Activated CD4-positive, alpha-beta memory T cell treated with anti-CD3 and anti-CD28 coated beads for 36 hours (primary cell): ENCODE data around the gene HSD17B8. TPM values are rescaled to one million over a fixed set of nuclear protein-coding genes. Genes with fewer than 3 reads are reported as not detected.

Experiments
- CTCF ChIA-PET: fragments of 350-600 bp; sonication (Branson Sonifier 250); formaldehyde crosslinking; loops from one replicate; lab custom pipeline; 2021; ENCODE audit warnings: antibody characterized with exemption, inconsistent platforms; lab: Charles Lee
- POLR2A ChIA-PET: fragments of 350-600 bp; sonication (Branson Sonifier 250); formaldehyde crosslinking; loops from one replicate; lab custom pipeline; 2021; ENCODE audit warnings: antibody characterized with exemption; lab: Charles Lee
- DNase-seq: peaks from one replicate; pipeline ENCODE4 v3.0.0-alpha.2; 2020
- H3K27ac Mint-ChIP-seq: one replicate; pipeline ENCODE4 v1.8.0; 2021; ENCODE audit warnings: mixed read lengths
- H3K27me3 Mint-ChIP-seq: one replicate; pipeline ENCODE4 v1.8.0; 2021; ENCODE audit warnings: mixed read lengths
- H3K36me3 Mint-ChIP-seq: one replicate; pipeline ENCODE4 v1.8.0; 2021; ENCODE audit warnings: mixed read lengths
- H3K4me1 Mint-ChIP-seq: one replicate; pipeline ENCODE4 v1.8.0; 2021; ENCODE audit warnings: low read depth, mixed read lengths
- H3K4me3 Mint-ChIP-seq: one replicate; pipeline ENCODE4 v1.8.0; 2021; ENCODE audit warnings: mild to moderate bottlenecking, mixed read lengths
- H3K9me3 Mint-ChIP-seq: one replicate; pipeline ENCODE4 v1.8.0; 2021; ENCODE audit warnings: mixed read lengths
- intact Hi-C: fragments of 100-400 bp; cut with micrococcal nuclease; formaldehyde crosslinking; loops from one replicate; pipeline ENCODE4 v1.15.1; 2023
- total RNA-seq, 2 experiments: library from RNA; stranded (reverse); gene quantifications; one replicate each; pipeline ENCODE4 v1.2.3, GENCODE V29; 2021

Gene HSD17B8
- total RNA-seq, 2 experiments from 2014 or later = 35.3 to 36.1 TPM

DNA sequence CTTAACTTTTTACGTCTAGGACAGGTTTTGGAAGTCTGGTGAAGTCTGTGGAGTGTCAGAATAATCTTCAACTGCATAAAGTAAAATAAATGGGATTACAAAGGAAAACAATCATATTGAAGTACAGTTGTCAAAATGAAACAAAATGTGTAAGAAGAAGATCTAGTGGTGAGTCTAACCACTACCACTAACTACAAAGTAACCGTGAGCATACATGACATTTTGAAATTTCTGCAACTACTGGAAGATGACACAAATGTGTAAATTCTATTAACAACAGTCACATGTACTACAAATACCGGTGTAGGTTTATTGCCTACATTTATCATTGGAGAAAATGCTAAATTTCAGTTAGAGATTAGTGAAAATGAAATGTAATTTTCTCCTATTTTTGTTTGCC lies 37.5 kb downstream of the HSD17B8 start:
- peaks cover 9% of the 10 kb centered on the region for H3K4me1 Mint-ChIP-seq
- H3K4me3 Mint-ChIP-seq = no peak overlapping the region
- no peaks in the 10 kb centered on the region for H3K9me3 Mint-ChIP-seq
- CTCF ChIA-PET = interaction anchor here (1.7 kb wide), 1 partner anchor 81 kb away, joined by 5 read pairs; no protein-coding TSS in a partner anchor
- H3K27ac Mint-ChIP-seq = peak overlapping the region; percentile 1
- H3K27me3 Mint-ChIP-seq = peaks cover 7% of the 10 kb centered on the region
- intact Hi-C loops = loop anchor here (1.0 kb wide), 1 partner anchor 37 kb away; no protein-coding TSS in a partner anchor
- no peaks in the 10 kb centered on the region for H3K36me3 Mint-ChIP-seq
- POLR2A ChIA-PET = no interaction called here
- no peak for DNase-seq

DNA sequence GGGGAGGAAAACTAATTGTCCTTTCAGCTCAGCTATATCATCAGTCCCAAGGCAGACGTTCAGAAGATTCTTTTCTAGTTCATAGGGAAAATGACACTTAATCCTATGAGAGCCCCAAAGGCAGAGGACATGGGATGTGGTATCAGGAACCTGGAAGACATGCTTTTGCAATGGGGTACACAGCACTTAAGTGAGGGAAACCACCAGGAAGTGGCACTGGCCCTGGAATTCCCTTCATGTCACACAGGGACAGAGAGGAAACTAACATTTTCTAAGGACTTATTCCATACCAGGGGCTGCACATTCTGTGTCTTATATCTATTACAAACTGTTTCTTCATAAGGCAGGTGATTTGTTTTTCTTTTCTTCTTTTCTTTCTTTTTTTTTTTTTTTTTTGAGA lies 39.0 kb downstream of the HSD17B8 start:
- H3K4me1 Mint-ChIP-seq = peaks cover 14% of the 10 kb centered on the region
- ChIA-PET POLR2A (interaction anchor here (0.7 kb wide), 1 partner anchor 46 kb away, joined by 4 read pairs; no protein-coding TSS in a partner anchor), CTCF (no interaction called here)
- H3K27ac Mint-ChIP-seq = no peak overlapping the region
- intact Hi-C loops = no loop called here
- peaks cover 7% of the 10 kb centered on the region for H3K27me3 Mint-ChIP-seq
- H3K9me3 Mint-ChIP-seq = no peaks in the 10 kb centered on the region
- no peaks in the 10 kb centered on the region for H3K36me3 Mint-ChIP-seq
- no peak for DNase-seq
- no peak overlapping the region for H3K4me3 Mint-ChIP-seq

DNA sequence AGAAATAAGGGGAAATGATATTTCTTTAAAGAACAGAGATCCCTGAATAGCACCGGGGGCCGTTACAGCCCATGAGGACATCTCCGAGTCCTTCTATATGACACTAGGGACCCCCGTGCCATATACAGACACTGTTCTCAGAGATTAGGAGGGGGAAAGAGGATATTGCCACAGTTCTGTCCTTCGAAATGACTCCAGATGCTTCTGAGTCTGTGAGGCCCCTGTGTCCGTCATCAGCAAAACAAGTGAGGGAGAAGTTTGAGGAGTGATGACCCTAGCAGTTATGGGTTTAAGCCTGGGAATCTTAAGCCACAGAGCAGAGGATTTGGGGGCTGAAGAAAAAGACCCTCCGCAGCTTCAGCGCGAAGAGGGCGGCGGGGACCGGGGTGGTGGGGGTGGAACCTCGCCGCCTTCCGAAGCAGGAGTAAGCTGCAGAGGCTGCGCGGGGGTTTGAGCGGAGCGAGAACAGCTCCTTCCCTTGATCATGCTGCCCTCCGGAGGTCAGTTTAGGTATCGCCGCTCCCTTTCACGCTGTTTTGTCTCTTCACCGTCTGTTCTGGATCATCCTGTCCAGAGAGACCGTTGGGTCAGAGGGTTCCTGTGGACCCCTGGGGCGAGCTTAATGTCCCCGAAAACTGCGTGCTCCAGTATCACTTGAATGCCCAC lies 43.7 kb downstream of the HSD17B8 start:
- peaks cover 3% of the 10 kb centered on the region for H3K27me3 Mint-ChIP-seq
- DNase-seq = peak; percentile 94
- ChIA-PET CTCF (interaction anchor here (0.6 to 8.1 kb wide), 43 partner anchors 9 to 378 kb away, joined by 3 to 101 read pairs (median 5); partner anchors contain the start of genes B3GALT4, HLA-DMB, HSD17B8 and RGL2), POLR2A (interaction anchor here (0.7 to 3.2 kb wide), 9 partner anchors 23 to 353 kb away, joined by 3 to 13 read pairs (median 6); partner anchors contain the start of genes B3GALT4, HSD17B8, RING1 and RPS18)
- intact Hi-C loops = loop anchor here (1.0 to 2.0 kb wide), 2 partner anchors 87 to 233 kb away; no protein-coding TSS in a partner anchor
- H3K27ac Mint-ChIP-seq = peak overlapping the region; percentile 90
- H3K9me3 Mint-ChIP-seq = no peaks in the 10 kb centered on the region
- peaks cover 28% of the 10 kb centered on the region for H3K36me3 Mint-ChIP-seq
- peak overlapping the region; percentile 88 for H3K4me3 Mint-ChIP-seq
- H3K4me1 Mint-ChIP-seq = peaks cover 43% of the 10 kb centered on the region

DNA sequence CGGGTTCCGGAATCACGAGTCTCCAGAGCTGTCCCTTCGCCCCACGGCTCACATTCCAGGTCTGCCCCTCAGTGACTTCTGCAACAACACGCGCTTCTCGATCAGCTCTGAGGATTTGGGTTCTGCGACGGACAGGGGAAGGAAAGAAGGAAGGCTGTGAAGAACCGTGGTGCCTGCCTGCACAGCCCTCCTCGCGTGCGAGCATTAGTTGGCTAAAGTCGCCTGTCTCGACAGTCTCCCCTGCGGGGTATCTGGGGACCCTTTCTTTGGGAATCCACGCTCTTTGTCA lies 44.1 kb downstream of the HSD17B8 start:
- peaks cover 28% of the 10 kb centered on the region for H3K36me3 Mint-ChIP-seq
- peak overlapping the region; percentile 88 for H3K4me3 Mint-ChIP-seq
- CTCF ChIA-PET = interaction anchor here (0.6 to 8.1 kb wide), 42 partner anchors 9 to 378 kb away, joined by 3 to 101 read pairs (median 5); partner anchors contain the start of genes B3GALT4, HLA-DMB, HLA-DPB1 and HSD17B8
- peaks cover 3% of the 10 kb centered on the region for H3K27me3 Mint-ChIP-seq
- H3K4me1 Mint-ChIP-seq = peaks cover 43% of the 10 kb centered on the region
- intact Hi-C loops = loop anchor here (1.0 to 2.0 kb wide), 2 partner anchors 87 to 234 kb away; no protein-coding TSS in a partner anchor
- no peak for DNase-seq
- H3K9me3 Mint-ChIP-seq = no peaks in the 10 kb centered on the region
- H3K27ac Mint-ChIP-seq = peak overlapping the region; percentile 90
- POLR2A ChIA-PET = interaction anchor here (1.0 to 3.2 kb wide), 8 partner anchors 23 to 354 kb away, joined by 3 to 13 read pairs (median 6); partner anchors contain the start of genes B3GALT4, RING1, RPS18 and VPS52

DNA sequence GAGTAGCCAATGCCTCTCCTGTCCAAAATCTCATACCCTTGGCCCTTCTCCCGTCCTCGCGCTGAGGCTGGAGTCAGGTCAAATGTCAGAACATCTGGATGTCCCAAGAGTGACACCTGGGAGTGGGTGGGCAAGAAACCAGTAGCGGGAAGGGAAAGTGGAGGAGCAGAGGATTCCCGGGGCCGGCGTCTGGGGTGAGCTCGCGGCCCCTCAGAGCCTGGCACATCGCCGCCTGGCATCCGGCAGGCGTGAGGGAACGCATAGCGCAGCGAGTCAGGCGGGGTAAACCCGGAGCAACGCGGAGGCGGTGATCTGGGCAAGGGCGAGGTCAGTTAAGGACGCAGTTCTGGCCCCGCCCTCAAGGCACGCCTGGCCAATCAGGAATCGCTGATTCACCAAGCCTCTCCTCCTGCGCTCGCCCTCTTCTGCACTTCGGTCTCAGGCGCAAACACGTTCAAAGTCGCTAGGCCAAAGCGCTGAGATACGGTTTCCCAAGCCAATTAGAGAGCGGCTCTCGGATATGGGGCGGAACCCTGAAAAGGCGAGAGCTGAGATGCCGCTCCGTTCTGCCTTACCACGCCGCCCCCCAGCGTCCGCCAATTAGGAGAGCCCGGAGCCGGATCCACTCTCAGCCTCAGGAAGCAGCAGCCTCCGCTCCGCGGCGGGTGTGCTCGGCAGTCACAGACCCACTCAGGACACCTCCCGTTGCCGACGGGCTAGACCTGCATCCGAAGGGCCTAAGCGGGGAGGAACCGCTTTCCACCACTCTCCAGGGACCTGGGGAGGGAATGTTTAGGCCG lies 44.7 kb downstream of the HSD17B8 start:
- no peaks in the 10 kb centered on the region for H3K9me3 Mint-ChIP-seq
- intact Hi-C loops = loop anchor here (1.0 to 2.0 kb wide), 9 partner anchors 22 to 234 kb away; partner anchors contain the start of genes KIFC1, PFDN6, RXRB and SLC39A7
- peak overlapping the region; percentile 90 for H3K27ac Mint-ChIP-seq
- ChIA-PET POLR2A (interaction anchor here (0.7 to 3.2 kb wide), 12 partner anchors 12 to 354 kb away, joined by 3 to 13 read pairs (median 6); partner anchors contain the start of genes B3GALT4, HSD17B8, RING1 and RPS18), CTCF (interaction anchor here (0.6 to 8.1 kb wide), 43 partner anchors 8 to 315 kb away, joined by 3 to 101 read pairs (median 4); partner anchors contain the start of genes B3GALT4, HLA-DMB, HLA-DPB1 and RGL2)
- H3K36me3 Mint-ChIP-seq = peaks cover 28% of the 10 kb centered on the region
- H3K27me3 Mint-ChIP-seq = peaks cover 3% of the 10 kb centered on the region
- peak; percentile 99 for DNase-seq
- H3K4me3 Mint-ChIP-seq = peak overlapping the region; percentile 88
- H3K4me1 Mint-ChIP-seq = peaks cover 43% of the 10 kb centered on the region

DNA sequence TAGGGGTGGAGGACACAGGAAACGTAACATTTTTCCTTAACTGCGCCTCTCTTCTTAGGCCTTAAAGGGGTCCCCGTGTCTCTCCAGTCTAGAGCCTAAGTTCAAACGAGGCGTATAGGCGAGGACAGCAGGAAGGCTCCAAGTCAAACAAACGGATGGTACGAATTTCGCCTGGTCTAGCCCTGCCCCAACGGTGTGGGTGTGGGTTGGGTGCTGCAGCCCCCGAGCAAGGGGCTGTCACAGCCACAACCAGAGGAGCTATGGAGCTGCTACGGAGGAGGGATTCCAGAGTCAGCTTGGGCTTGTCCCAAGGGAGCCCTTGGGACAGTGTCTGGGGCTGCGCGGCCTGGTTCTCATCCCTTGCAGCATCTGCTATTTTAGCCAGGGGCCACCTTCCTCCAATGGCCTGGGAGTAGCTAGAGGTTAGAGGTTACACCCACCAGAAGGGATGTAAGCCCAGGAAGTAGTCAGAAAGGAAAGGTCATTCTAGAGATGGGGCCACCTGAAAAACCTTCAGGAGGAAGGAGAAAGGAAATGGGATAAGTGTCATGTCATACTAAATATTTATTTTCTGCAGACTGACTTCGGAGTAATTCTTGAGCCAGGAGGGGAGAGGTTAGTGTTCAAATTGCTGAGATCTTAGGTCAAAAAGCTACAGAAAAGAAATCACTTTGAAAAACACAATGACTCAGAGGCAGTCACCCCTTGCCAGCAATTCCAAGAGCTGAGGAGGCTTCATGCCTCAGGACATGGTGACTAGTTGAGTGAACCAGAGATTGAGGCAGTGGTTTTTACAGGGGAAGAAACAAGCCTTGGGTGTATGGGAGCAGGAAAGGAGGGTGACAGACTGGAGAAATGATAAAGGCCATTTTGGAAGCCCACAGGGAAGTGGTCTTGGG lies 45.5 kb downstream of the HSD17B8 start:
- CTCF ChIA-PET = interaction anchor here (0.7 to 8.1 kb wide), 22 partner anchors 8 to 316 kb away, joined by 3 to 101 read pairs (median 5); partner anchors contain the start of genes B3GALT4, RGL2, RING1 and RPS18
- H3K27ac Mint-ChIP-seq = peak overlapping the region; percentile 85
- H3K27me3 Mint-ChIP-seq = peaks cover 3% of the 10 kb centered on the region
- H3K9me3 Mint-ChIP-seq = no peaks in the 10 kb centered on the region
- POLR2A ChIA-PET = interaction anchor here (0.9 to 3.2 kb wide), 12 partner anchors 11 to 278 kb away, joined by 5 to 16 read pairs (median 8); partner anchors contain the start of genes B3GALT4, HSD17B8, PFDN6 and RGL2
- H3K4me1 Mint-ChIP-seq = peaks cover 43% of the 10 kb centered on the region
- peak overlapping the region; percentile 88 for H3K4me3 Mint-ChIP-seq
- intact Hi-C loops = loop anchor here (1.0 to 2.0 kb wide), 8 partner anchors 21 to 235 kb away; partner anchors contain the start of genes KIFC1, PFDN6, RXRB and SLC39A7
- peak; percentile 55 for DNase-seq
- peaks cover 29% of the 10 kb centered on the region for H3K36me3 Mint-ChIP-seq

DNA sequence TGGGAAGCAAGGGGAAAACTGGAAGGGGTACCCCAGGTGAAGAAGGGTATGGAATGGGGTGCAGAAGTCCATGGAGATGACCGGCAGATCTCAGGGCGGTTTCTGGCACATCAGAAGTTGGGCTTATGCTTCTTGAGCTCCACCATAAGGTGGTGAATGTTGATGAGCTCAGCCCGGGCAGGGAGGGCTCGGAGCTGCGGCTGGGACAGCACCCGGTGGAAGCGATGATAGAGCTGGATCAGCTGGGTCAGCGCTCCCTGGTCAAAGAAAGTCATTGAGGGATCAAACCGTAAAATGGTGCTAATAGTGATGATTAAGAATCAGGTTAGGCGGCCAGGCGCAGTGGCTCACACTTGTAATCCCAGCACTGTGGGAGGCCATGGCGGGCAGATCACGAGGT lies 46.3 kb downstream of the HSD17B8 start:
- intact Hi-C loops = no loop called here
- peak overlapping the region; percentile 85 for H3K27ac Mint-ChIP-seq
- CTCF ChIA-PET = interaction anchor here (1.0 to 8.1 kb wide), 9 partner anchors 20 to 132 kb away, joined by 3 to 101 read pairs (median 8); partner anchors contain the start of genes B3GALT4, RGL2, RPS18 and VPS52
- POLR2A ChIA-PET = interaction anchor here (0.6 to 3.2 kb wide), 10 partner anchors 11 to 334 kb away, joined by 5 to 16 read pairs (median 8); partner anchors contain the start of genes B3GALT4, HSD17B8, PFDN6 and RGL2
- H3K36me3 Mint-ChIP-seq = peaks cover 31% of the 10 kb centered on the region
- no peak for DNase-seq
- H3K9me3 Mint-ChIP-seq = no peaks in the 10 kb centered on the region
- H3K27me3 Mint-ChIP-seq = peaks cover 3% of the 10 kb centered on the region
- peaks cover 43% of the 10 kb centered on the region for H3K4me1 Mint-ChIP-seq
- H3K4me3 Mint-ChIP-seq = peak overlapping the region; percentile 88

DNA sequence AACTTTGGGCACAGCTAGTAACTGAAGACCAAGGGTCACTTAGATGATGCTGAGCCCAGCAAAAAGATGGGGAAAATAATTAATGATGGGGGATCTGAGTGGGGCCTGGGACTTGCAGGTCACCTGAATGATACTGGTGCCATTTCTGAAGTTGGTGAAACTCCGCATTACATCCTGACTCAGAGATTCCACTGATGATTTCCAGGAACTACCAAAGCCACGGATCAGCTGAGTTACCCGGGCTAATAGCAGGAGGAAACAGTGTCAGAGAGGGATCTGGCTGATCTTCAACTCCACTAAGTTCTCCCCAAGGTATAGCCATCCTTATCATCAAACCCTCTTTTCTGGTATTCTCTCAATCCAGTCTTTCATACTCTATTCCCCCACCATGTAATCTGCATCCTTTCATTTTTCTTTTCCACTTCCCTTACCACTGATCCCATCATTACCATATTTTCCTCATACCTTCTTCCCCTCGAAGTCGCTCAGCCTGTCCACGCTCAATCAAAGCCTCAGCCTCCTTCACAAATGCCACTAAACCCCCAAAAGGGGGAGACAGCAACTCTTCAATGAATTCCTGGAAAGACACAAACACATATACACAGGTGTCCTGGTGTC lies 47.0 kb downstream of the HSD17B8 start:
- Mint-ChIP-seq H3K36me3 (peaks cover 32% of the 10 kb centered on the region), H3K4me1 (peaks cover 43% of the 10 kb centered on the region), H3K27ac (peak overlapping the region; percentile 64), H3K4me3 (no peak overlapping the region), H3K27me3 (peaks cover 3% of the 10 kb centered on the region), H3K9me3 (no peaks in the 10 kb centered on the region)
- CTCF ChIA-PET = interaction anchor here (0.7 to 8.1 kb wide), 6 partner anchors 20 to 216 kb away, joined by 3 to 101 read pairs (median 4); partner anchors contain the start of genes B3GALT4, RPS18 and VPS52
- intact Hi-C loops = no loop called here
- POLR2A ChIA-PET = interaction anchor here (0.6 to 1.8 kb wide), 5 partner anchors 20 to 335 kb away, joined by 5 to 16 read pairs (median 8); partner anchors contain the start of genes HSD17B8, RGL2, RPS18 and VPS52
- DNase-seq = peak; percentile 37

DNA sequence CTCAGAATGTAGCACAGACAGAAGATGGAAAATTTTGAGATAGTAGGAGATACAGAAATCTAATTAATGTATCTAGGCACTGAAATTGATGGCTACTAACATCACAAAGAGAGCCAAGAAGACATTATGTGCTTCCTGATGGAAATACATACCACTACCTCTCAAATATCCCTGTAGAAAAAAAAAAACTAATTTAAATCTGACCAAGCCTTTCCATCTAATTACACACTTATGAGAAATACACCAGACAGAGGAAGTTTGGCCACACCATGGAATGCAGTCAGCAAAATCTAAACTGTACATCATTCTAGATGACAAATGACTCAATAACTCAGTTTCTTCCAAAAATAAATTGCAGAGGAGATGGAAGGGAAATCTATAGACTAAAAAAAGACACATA lies 48.3 kb downstream of the HSD17B8 start:
- intact Hi-C loops = no loop called here
- H3K4me3 Mint-ChIP-seq = no peak overlapping the region
- ChIA-PET POLR2A (no interaction called here), CTCF (no interaction called here)
- peaks cover 33% of the 10 kb centered on the region for H3K36me3 Mint-ChIP-seq
- DNase-seq = no peak
- H3K27me3 Mint-ChIP-seq = no peaks in the 10 kb centered on the region
- H3K9me3 Mint-ChIP-seq = no peaks in the 10 kb centered on the region
- H3K4me1 Mint-ChIP-seq = peaks cover 43% of the 10 kb centered on the region
- H3K27ac Mint-ChIP-seq = peak overlapping the region; percentile 57

DNA sequence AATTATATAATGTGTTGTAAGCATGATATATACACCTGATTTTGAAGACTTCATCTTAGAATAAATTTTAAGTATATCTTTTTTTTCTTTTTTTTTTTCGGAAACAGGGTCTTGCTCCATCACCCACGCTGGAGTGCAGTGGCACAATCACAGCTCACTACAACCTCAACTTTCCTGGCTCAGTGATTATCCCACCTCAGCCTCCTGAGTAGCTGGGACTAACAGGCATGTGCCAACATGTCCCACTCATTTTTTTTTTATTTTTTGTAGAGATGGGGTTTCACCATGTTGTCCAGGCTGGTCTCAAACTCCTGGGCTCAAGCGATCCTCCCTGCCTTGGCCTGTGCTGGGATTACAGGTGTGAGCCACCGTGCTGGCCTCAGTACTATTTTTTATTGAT lies 50.1 kb downstream of the HSD17B8 start:
- DNase-seq = no peak
- H3K27ac Mint-ChIP-seq = no peak overlapping the region
- H3K9me3 Mint-ChIP-seq = no peaks in the 10 kb centered on the region
- POLR2A ChIA-PET = no interaction called here
- H3K27me3 Mint-ChIP-seq = no peaks in the 10 kb centered on the region
- H3K4me3 Mint-ChIP-seq = no peak overlapping the region
- intact Hi-C loops = no loop called here
- peaks cover 40% of the 10 kb centered on the region for H3K36me3 Mint-ChIP-seq
- peaks cover 30% of the 10 kb centered on the region for H3K4me1 Mint-ChIP-seq
- CTCF ChIA-PET = interaction anchor here (1.1 kb wide), 1 partner anchor 93 kb away, joined by 3 read pairs; no protein-coding TSS in a partner anchor
